Hepatocyte (in vitro differentiated cells): Measurements from ENCODE around the gene SIL1.

Experiments
- EZH2 ChIP-seq: fragments of 200-600 bp; sonication (generic); IDR thresholded peaks from 2 replicates; pipeline ENCODE4 v1.6.1; 2016; ENCODE audit warnings: antibody characterized with exemption, mild to moderate bottlenecking, borderline replicate concordance
- EZH2phosphoT487 ChIP-seq: fragments of 200-600 bp; sonication (generic); IDR thresholded peaks from one replicate; pipeline ENCODE4 v1.6.1; 2018; ENCODE audit warnings: antibody characterized with exemption, mild to moderate bottlenecking, low read depth, moderate library complexity; ENCODE audit not compliant: unreplicated experiment, severe bottlenecking
- TF ChIP-seq, protein P1 (sequence below): fragments of 200-600 bp; sonication (generic); IDR thresholded peaks from 2 replicates; pipeline ENCODE4 v1.5.1; 2016; ENCODE audit warnings: antibody characterized with exemption, mild to moderate bottlenecking; ENCODE audit not compliant: poor library complexity

DNA sequence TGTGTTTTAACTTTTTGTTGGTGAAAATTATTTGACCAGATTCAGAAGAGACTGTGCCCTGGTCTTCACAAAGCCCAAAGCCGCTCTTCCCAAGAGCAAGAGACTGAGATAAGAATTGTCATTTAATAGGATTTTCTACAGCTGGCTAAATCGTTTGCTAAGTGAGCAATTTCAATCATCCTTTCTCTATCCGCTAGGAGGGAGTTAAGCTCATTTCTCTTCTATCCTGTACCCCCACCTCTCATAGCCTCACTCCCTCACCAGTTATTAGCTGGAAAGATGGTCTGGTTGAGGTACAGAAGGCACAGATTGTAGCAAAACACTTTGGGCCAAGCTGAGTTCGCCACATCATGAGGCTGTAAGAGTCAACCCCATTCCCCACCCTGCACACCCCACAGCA is 43.0 kb upstream of the SIL1 start:
- TF ChIP-seq, protein P1, sequence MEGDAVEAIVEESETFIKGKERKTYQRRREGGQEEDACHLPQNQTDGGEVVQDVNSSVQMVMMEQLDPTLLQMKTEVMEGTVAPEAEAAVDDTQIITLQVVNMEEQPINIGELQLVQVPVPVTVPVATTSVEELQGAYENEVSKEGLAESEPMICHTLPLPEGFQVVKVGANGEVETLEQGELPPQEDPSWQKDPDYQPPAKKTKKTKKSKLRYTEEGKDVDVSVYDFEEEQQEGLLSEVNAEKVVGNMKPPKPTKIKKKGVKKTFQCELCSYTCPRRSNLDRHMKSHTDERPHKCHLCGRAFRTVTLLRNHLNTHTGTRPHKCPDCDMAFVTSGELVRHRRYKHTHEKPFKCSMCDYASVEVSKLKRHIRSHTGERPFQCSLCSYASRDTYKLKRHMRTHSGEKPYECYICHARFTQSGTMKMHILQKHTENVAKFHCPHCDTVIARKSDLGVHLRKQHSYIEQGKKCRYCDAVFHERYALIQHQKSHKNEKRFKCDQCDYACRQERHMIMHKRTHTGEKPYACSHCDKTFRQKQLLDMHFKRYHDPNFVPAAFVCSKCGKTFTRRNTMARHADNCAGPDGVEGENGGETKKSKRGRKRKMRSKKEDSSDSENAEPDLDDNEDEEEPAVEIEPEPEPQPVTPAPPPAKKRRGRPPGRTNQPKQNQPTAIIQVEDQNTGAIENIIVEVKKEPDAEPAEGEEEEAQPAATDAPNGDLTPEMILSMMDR, result no peak
- no peak for TF ChIP-seq EZH2
- TF ChIP-seq EZH2phosphoT487, result no peak
